GM18873 (cell line): ENCODE data around the gene PBXIP1.
"Not testable (repeated sequence)": the region's sequence is repeated elsewhere in the genome, so short reads cannot be mapped to it uniquely, and the experiment has no call there.

Source experiments
- ATAC-seq: cut with Tn5 transposase; IDR thresholded peaks from one replicate; pipeline ENCODE4 v1.9.1; 2021; ENCODE audit warnings: mild to moderate bottlenecking, moderate library complexity, moderate number of reproducible peaks; ENCODE audit not compliant: unreplicated experiment, low FRiP score

Gene PBXIP1

DNA sequence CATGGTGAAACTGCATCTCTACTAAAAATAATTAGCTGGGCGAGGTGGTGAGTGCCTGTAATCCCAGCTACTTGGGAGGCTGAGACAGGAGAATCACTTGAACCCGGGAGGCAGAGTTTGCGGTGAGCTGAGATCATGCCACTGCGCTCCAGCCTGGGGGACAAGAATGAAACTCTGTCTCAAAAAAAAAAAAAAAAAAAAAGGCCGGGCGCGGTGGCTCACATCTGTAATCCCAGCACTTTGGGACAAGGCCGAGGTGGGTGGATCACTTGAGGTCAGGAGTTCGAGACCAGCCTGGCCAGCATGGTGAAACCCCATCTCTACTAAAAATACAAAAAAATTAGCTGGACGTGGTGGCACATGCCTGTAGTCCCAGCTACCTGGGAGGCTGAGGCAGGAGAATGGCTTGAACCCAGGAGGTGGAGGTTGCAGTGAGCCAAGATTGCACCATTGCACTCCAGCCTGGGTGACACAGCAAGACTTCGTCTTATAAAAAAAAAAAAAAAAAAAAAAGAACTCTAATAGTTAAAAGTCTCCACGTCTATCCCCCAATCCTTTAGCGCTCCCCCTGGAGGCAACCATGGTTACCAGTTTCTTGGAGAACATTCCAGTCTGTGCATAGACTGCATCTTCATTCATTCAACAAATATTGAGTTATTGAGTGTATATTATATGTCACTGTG, 39.5 kb upstream of the PBXIP1 start:
- not testable (repeated sequence) for ATAC-seq

DNA sequence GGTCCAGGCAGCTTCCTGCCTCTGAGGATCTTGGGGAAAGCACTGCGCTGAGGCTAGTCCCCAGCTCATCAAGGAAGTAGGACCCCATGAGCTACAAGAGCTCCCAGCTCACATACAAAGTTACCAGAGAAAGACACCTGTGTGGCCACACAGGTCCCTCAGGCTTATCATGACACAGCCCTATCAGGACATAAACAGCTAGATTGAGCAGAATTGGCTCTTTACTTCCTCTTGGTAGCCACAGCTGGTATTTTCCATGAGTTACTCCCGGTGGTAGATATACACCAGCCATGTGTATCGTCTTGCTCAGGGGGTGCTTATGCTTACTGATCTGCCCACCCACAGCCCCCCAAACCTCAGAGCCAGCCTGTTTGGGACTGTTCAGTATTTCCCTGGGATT, 38.7 kb upstream of the PBXIP1 start:
- ATAC-seq = no peak

DNA sequence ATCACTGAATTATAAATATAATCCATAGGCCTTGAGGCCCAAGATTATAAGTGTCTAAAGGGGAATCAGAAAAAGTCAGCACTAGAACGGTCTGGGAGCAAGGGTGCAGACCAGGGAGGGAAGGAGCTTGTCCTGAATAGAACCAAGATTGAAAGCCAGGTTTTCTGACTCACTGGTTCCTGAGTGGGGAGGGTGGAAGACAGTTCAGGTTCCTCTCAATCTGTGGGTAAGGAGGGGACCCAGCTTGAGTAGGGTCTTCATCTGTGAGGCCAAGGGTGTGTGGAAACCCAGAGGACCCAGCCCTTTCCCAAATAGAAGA, 38.3 kb upstream of the PBXIP1 start:
- no peak for ATAC-seq

DNA sequence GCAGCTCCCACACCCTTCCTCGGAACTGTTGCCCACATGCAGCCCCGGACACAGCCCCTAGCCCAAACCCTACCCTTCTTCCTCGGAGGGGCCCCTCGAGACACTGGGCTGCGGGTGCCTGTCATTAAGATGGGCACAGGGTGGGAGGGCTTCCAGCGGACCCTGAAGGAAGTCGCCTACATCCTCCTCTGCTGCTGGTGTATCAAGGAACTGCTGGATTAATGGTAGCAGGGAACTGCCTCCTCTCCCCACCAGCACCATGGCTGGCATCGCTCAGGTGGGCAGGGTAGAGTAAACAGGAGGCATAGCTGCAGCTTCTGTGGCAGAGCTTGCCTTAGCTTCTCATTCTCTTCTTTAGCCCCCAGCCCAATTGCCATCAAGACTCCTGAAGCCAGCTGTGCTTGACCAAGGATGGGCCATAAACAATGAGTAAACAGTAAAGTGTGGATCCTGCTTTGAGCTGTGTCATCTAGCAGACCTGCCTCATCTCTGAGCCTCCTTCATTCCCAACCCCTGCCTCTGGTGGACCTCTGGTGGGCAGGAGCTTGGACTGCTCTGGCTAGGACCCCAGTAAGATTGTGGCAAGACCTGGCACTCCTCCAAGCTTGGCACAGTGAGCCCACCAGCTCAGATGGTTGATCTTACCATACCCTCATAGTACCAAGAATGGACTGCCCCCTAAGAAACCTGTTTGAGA, 37.8 kb upstream of the PBXIP1 start, which contains the start of gene LENEP:
LENEP (plus strand) TSS at position 15 of the 697 bp plus-strand sequence; CDS start at position 37, 22 bp downstream.
- ATAC-seq = no peak

DNA sequence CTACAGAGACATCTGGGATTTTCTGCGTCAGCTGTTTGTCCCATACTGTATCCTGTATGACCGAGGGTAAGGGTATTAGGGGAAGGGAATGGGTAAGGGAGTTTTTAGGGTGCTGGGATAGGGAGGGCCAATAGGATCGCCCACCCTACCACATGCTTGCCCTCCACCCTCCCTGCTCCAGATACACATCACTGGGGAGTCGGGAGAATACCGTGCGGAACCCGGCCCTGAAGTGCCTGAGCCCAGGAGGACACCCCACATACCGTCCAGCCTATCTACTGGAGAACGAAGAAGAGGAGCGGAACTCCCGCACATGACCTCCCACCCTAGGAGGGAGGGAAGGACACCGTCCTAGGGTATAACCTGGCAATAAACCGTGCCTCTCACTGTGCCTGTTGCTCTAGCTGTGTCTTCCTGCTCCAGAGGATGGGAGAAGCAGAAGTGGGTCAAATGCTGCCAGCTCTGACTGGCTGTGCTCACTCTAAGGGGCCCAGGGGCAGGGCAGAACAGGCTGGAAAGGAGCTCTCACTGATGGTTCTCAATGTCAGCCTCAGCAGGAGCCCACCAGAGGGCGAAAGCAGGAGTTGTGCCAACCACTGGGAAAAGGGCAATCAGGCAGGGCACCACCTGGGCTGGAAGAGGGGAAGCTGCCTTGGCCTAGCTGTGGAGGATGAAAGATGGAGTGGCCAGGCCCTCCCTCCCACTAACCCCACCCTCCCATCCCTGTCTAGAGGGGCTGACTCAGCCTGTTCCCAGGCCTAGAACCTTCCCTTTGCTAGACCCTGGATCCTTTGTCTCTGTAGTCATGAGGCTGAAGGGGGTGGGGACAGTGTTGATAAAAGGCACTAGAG, 37.0 kb upstream of the PBXIP1 start:
- ATAC-seq = no peak

DNA sequence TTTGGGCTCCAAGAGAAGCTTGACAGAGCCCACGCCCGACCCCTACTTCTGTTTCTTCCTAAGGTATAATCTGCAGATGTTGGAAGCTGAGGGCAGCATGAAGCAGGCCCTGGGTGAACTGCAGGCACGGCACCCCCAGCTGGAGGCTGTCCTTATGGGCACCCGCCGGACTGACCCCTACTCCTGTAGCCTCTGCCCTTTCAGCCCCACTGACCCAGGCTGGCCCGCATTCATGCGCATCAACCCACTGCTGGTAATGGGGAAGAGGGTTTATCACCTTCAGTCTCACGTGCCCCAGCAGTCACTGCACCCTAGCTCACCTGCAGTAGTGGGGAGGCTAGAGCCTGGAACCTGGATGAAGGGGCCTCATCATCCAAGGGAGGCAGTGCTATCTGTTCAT, 34.4 kb upstream of the PBXIP1 start:
- no peak for ATAC-seq

DNA sequence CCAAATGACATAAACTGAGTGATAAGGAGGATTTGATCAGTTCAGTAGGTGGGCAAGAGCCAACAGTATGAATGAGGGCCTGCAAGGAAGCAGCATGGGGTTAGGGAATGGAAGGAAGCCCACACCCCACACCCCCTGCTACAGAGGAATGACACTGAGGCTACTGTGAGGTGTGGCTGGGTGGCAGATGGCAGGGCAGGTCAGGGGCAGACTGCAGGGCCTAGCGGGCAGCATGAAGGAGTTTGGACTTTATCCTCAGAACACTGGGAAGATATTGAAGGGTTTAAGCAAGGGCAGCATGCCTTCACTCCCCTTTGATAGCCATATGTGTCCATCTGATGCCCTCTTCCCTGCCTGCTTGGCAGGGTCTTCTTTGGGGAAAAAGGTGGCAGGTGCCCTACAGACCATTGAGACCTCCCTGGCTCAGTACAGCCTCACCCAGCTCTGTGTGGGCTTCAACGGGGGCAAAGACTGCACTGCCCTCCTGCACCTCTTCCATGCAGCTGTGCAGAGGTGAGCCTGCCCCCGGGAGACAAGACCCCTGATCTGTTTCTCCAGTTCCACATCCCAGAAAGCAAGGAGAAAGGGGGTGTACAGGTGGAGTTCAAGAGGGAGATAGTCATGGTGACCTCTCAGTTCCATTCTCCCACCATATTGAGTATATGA, 33.4 kb upstream of the PBXIP1 start:
- no peak for ATAC-seq

DNA sequence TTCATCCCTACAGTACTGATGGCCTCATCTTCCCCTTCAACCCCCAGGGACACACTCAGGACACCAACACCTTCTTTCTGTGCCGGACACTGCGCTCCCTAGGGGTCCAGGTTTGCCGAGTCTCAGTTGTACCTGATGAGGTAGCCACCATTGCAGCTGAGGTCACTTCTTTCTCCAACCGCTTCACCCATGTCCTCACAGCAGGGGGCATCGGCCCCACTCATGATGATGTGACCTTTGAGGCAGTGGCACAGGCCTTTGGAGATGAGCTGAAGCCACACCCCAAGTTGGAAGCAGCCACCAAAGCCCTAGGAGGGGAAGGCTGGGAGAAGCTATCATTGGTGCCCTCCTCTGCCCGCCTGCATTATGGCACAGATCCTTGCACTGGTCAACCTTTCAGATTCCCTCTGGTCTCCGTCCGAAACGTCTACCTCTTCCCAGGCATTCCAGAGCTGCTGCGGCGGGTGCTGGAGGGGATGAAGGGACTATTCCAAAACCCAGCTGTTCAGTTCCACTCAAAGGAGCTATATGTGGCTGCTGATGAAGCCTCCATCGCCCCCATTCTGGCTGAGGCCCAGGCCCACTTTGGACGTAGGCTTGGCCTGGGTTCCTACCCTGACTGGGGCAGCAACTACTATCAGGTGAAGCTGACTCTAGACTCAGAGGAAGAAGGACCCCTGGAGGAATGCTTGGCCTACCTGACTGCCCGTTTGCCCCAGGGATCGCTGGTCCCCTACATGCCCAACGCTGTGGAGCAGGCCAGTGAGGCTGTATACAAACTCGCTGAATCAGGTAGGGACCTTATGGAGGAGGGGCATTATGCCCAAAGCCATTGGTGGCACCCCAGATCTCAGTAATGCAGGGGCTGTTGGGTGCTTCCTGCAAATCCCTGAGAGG, 32.4 kb upstream of the PBXIP1 start:
- no peak for ATAC-seq

DNA sequence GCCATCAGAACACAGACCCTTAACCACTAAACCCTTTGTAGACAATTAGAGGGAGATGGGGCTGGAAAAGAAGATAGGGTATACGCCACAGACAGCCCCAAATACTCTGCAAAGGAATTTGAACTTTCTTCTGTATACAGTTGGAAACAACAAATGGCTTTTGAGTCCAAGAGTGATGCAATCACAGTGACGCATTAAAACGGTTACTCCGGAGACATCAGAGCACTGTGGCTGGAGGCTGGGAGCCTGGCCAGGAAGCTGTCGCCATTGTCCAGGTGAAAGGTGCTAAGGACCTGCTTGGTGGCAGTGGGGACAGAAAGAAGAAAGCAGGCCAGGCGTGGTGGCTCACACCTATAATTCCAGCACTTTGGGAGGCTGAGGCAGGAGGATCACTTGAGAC, 31.4 kb upstream of the PBXIP1 start:
- ATAC-seq = no peak

DNA sequence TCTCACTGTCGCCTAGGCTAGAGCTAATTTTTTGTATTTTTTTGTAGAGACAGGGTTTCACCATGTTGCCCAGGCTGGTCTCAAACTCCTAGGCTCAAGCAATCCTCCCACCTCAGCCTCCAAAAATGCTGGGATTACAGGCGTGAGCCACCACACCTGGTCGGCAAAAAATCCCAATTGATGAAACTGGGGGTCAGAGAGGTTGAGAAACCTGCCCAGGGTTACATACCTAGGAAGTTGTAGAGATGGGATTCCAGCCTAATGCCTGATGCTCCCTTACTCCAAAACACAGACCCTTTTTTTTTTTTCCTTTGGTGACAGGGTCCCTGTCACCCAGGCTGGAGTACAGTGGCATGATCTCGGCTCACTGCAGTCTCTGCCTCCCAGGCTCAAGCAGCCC, 30.8 kb upstream of the PBXIP1 start:
- ATAC-seq = not testable (repeated sequence)

DNA sequence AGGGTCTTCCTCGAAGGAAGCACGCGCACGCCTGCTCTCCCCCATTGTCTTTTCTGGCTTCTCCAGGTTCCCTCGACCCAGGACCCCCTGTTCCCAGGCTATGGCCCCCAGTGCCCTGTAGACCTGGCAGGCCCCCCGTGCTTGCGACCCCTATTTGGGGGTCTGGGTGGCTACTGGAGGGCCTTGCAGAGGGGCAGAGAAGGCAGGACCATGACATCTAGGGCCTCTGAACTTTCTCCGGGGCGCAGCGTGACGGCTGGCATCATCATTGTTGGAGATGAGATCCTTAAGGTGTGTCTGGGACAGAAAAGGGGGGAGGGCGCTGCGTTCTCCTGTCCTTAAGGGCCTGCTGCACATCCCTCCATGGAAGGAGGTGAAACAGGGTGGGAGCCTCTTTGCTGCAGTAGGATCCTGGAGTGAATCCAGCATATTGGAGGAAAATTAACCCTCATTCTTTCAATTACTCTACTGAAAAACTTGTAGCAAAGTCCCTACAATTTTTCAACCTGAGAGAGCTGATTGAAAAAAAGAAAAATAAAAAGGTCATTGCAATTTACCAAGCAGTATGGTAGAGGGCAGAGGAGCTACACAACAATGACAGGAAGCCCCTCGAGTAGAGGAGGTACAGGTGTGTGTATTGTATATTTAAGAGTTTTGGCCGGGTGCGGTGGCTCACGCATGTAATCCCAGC, 28.0 kb upstream of the PBXIP1 start:
- no peak for ATAC-seq

DNA sequence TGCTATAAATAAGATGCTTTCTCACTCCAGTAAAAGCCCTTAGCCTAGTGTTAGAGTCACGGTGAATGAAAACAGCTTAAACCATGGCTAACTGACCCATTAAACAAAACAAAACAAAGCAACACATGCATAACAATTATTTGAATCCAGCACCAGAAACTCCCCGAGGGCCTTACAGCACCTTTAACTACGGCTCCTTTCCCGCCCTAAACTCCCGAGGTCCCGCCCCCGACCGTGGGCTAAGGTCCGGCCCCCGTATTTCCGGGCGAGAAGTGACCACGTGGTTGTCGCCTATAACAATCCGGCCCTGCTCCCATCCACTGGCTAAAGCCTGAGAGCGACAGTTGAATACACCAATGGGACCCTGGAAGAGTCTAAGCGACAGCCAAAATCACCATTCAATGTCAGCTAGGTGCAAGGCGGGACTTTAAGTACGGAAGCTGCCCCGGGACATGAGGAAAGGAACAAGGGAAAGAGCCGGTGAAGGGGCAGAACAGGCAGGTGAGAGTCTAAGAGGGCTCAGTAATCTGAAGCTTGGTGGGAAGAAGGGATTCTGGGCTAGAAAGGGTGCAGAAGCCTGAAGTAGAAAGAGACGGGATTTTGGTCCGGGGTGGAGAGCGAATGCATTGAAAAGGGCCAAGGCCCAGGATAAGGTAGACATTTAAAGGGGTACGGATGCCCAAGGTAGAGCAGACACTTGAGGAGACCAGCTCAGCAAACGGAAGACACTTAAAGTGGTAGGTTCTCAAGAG, 27.2 kb upstream of the PBXIP1 start, which contains the start of gene FLAD1:
FLAD1 (plus strand) TSS at position 448 of the 752 bp plus-strand sequence. CDS start 351 bp downstream, outside the sequence.
- peak; percentile 95 for ATAC-seq

DNA sequence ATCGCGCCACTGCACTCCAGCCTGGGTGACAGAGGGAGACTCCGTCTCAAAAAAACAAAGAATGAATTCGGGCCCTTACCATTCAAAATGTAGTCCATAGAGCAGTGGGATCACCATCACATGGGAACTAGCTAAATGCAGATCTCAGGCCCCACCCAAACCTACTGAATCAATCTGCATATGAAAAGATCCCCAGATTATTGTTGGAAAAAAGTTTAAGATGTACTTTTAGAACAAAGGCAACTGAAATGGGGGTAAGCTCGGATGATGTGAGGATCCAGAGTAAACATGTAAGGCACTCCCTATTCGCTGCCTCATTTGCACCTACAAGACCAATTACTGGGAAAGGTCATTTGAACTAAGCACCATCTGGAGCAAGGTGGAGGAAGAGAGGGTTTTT, 26.4 kb upstream of the PBXIP1 start:
- no peak for ATAC-seq

DNA sequence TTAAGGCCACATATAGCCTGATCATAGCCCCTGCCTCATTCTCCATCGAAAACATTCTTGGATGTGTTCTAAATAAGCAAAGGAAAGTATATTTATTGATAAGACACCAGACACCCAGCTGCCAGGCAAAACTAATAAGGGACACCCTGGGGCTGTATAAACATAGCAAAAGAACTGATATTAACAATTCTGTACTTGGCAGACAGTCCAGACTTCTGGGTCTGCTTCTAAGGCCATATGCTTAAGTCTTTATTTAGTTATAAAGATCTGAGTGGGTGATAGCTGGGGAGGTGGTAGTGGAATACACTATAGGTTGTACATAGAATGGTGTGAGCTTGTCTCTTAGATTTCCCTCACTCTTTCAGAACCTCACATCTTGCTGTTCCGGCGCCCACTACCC, 22.5 kb upstream of the PBXIP1 start:
- ATAC-seq = no peak

DNA sequence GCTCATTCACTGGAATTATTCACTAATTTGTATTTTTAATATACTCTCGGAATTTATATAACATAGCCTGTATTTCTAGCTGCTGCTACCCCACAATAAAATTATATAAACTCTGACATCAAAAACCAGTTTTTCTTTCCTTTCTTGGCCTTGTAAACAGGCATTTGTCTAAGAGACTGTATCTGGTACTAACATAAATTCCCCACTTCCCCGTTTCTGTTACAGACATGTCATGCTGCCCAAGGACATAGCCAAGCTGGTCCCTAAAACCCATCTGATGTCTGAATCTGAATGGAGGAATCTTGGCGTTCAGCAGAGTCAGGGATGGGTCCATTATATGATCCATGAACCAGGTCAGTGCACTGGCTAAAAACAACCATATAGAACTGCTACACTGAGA, 21.9 kb upstream of the PBXIP1 start:
- ATAC-seq = not testable (repeated sequence)

DNA sequence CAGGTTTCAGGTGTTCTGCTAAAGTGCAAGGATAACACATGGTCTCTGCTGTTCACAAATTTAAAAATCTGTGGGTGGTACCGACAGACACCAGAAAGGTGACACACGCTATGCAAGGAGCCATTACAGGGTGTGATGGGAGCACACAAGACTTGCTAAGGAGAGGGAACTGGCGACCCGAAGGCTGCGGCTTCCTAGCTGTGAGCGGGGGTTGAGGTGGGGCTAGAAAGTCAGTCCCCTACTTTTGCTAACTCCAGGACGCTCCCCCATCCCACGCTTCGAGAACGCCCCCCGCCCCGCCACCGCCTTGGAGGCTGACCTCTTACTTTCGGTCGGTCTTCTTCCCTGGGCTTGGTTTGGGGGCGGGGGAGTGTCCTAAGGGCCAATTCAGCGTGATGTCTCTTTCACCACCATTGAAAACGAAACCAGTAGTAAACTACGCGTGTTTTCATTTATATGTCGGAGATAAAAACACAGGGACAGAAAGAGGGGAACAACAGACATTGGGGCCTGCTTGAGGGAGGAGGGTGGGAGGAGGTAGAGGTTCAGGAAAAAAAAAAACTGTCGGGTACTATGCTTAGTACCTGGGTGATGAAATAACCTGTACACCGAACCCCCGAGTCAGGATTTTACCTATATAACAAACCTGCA, 19.6 kb upstream of the PBXIP1 start:
- ATAC-seq = no peak

DNA sequence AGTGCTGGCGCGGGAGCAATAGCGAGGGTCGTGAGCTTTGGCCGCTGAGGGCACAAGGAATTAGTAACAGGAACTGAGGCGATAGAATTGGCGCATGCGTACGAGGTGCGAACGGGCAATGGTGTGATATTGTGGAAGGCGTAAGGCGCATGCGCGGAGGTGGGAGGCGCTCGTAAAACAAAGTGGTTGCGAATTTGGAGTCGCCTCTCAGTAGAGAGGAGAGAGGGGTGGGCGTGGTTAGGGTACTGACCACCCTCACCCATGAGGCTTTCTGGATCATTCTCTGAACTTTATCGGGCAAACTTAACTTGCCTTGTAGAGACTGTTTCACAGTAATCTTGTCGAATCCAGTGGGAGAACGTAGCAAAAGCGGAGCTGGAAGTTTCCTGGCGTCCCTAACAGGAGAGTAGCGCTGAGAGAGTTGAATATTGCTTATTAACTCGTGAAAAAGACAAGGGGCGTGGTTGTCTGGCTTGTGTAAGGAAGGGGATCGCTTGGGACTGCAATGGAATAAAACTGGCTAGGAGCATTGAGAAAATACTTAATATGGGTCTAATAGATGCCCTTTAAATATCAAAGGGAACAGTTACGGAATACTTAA, 19.0 kb upstream of the PBXIP1 start:
- peak; percentile 50 for ATAC-seq
